HG03060 (cell line): ENCODE data around the gene SLC2A8.

ENCODE experiments used
- ATAC-seq: cut with Tn5 transposase; IDR thresholded peaks from one replicate; pipeline ENCODE4 v1.9.1; 2021; ENCODE audit warnings: low read depth, moderate number of reproducible peaks; ENCODE audit not compliant: unreplicated experiment

The SLC2A8 gene

GRCh38 chr9:127396808-127397645 lies at the start of gene SLC2A8:
Gene SLC2A8 (plus strand): TSS chr9:127397169. CDS start chr9:127397231, 62 bp downstream.
- peak; percentile 95 for ATAC-seq

- no peak for ATAC-seq
These were observed 48.9 kb upstream of the SLC2A8 start for GRCh38 chr9:127347831-127348776.

- no peak for ATAC-seq
These were observed 47.4 kb upstream of the SLC2A8 start for GRCh38 chr9:127349483-127350113.

- no peak for ATAC-seq
These were observed 45.5 kb upstream of the SLC2A8 start for GRCh38 chr9:127351182-127352166.

- ATAC-seq, result no peak
These were observed 43.1 kb upstream of the SLC2A8 start for GRCh38 chr9:127353882-127354281.

- ATAC-seq, result no peak
These were observed 40.1 kb upstream of the SLC2A8 start for GRCh38 chr9:127356906-127357305.

GRCh38 chr9:127358023-127358535 lies 38.9 kb upstream of the SLC2A8 start:
- no peak for ATAC-seq

GRCh38 chr9:127358770-127359169 lies 38.2 kb upstream of the SLC2A8 start:
- no peak for ATAC-seq

GRCh38 chr9:127360250-127360649 lies 36.7 kb upstream of the SLC2A8 start:
- ATAC-seq, result no peak

GRCh38 chr9:127360829-127361228 lies 36.1 kb upstream of the SLC2A8 start:
- ATAC-seq, result no peak

- ATAC-seq, result no peak
These were observed 35.4 kb upstream of the SLC2A8 start for GRCh38 chr9:127361561-127361960.

- no peak for ATAC-seq
These were observed 34.1 kb upstream of the SLC2A8 start for GRCh38 chr9:127362829-127363228.

- ATAC-seq, result no peak
These were observed 31.5 kb upstream of the SLC2A8 start for GRCh38 chr9:127365461-127365860.

GRCh38 chr9:127366594-127366993 lies 30.4 kb upstream of the SLC2A8 start:
- no peak for ATAC-seq

- ATAC-seq, result no peak
These were observed 28.0 kb upstream of the SLC2A8 start for GRCh38 chr9:127368852-127369402.

- ATAC-seq, result no peak
These were observed 27.5 kb upstream of the SLC2A8 start for GRCh38 chr9:127369428-127369827.

- ATAC-seq, result no peak
These were observed 26.8 kb upstream of the SLC2A8 start for GRCh38 chr9:127370147-127370579.

GRCh38 chr9:127370672-127371648 lies 26.0 kb upstream of the SLC2A8 start:
- no peak for ATAC-seq
